ENCODE data around the gene RASSF3.

GRCh38 chr12:64572241-64572640, 38.1 kb upstream of the RASSF3 start:
- no peak for TF ChIP-seq CTCF (IDR thresholded peaks at IDR 0.05; ENCODE audit: low read length)
- TF ChIP-seq EZH2 (IDR thresholded peaks at IDR 0.05; ENCODE audit: borderline replicate concordance, low read length) = no peak
